Measurements from ENCODE around the gene CHAC1. TPM values are rescaled to one million over a fixed set of nuclear protein-coding genes. Genes with fewer than 3 reads are reported as not detected.

CHAC1 gene
- total RNA-seq, 1 experiment from 2014 or later: 8.6 TPM

DNA sequence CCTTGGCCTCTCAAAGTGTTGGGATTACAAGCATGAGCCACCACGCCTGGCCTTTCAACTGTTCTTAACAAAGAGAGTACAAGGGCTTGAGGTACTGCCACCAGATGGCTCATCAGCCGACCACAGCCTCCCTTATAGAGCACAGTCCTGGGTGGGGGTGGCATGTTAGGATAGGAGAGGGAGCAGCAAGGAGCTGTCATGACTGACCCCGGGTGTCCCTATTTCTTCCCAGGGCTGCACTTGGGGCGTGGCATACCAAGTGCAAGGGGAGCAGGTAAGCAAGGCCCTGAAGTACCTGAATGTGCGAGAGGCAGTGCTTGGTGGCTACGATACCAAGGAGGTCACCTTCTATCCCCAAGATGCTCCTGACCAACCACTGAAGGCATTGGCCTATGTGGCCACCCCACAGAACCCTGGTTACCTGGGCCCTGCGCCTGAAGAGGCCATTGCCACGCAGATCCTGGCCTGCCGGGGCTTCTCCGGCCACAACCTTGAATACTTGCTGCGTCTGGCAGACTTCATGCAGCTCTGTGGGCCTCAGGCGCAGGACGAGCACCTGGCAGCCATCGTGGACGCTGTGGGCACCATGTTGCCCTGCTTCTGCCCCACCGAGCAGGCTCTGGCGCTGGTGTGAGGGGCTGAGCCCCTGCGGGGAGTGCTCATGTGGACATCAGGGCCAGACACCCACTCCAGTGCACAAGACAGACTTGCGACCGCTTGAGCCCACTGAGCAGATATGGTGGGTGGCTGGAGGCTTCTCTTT lies 2.1 kb downstream of the CHAC1 start:
- H3K4me3 ChIP-seq: no peak overlapping the region
- BruUV-seq (replicated peaks): no TSS peak
- 0 out of 2 replicates have a peak, but pooled peaks cover 4% of the 10 kb centered on the region for H3K79me2 ChIP-seq (ENCODE audit: low read depth)
- DNase-seq: no peak
- H3K4me1 ChIP-seq (replicated peaks; ENCODE audit: insufficient read depth): peaks cover 15% of the 10 kb centered on the region
- intact Hi-C loops (cut with micrococcal nuclease; ENCODE audit: unreplicated experiment): no loop called here
- CTCF ChIA-PET: interaction anchor here (0.7 kb wide), 1 partner anchor 243 kb away, joined by 3 read pairs; no protein-coding TSS in a partner anchor
- H4K20me1 ChIP-seq (ENCODE audit: insufficient read depth): peaks cover 28% of the 10 kb centered on the region
- no peaks in the 10 kb centered on the region for H3K9me3 ChIP-seq (ENCODE audit: insufficient read depth, low read depth)
- TF ChIP-seq EZH2 (IDR thresholded peaks at IDR 0.05; ENCODE audit: low read depth): no peak
- TF ChIP-seq, protein P1, sequence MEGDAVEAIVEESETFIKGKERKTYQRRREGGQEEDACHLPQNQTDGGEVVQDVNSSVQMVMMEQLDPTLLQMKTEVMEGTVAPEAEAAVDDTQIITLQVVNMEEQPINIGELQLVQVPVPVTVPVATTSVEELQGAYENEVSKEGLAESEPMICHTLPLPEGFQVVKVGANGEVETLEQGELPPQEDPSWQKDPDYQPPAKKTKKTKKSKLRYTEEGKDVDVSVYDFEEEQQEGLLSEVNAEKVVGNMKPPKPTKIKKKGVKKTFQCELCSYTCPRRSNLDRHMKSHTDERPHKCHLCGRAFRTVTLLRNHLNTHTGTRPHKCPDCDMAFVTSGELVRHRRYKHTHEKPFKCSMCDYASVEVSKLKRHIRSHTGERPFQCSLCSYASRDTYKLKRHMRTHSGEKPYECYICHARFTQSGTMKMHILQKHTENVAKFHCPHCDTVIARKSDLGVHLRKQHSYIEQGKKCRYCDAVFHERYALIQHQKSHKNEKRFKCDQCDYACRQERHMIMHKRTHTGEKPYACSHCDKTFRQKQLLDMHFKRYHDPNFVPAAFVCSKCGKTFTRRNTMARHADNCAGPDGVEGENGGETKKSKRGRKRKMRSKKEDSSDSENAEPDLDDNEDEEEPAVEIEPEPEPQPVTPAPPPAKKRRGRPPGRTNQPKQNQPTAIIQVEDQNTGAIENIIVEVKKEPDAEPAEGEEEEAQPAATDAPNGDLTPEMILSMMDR (conservative IDR thresholded peaks at IDR 0.05): no peak
- 0 out of 2 replicates have a peak, but pooled peaks cover 9% of the 10 kb centered on the region for H3K36me3 ChIP-seq (ENCODE audit: low read depth)
- H3K9me2 ChIP-seq (ENCODE audit: insufficient read depth): no peaks in the 10 kb centered on the region
- no peak overlapping the region for H3K27ac ChIP-seq
- H2AFZ ChIP-seq: no peak overlapping the region
- H3F3A ChIP-seq (ENCODE audit: insufficient read depth, low read depth): peaks cover 8% of the 10 kb centered on the region
- H3K4me2 ChIP-seq: peak overlapping the region; percentile 93
- no peaks in the 10 kb centered on the region for H3K27me3 ChIP-seq (ENCODE audit: insufficient read depth, low read depth)
- POLR2A ChIA-PET (ENCODE audit: unreplicated experiment): no interaction called here

DNA sequence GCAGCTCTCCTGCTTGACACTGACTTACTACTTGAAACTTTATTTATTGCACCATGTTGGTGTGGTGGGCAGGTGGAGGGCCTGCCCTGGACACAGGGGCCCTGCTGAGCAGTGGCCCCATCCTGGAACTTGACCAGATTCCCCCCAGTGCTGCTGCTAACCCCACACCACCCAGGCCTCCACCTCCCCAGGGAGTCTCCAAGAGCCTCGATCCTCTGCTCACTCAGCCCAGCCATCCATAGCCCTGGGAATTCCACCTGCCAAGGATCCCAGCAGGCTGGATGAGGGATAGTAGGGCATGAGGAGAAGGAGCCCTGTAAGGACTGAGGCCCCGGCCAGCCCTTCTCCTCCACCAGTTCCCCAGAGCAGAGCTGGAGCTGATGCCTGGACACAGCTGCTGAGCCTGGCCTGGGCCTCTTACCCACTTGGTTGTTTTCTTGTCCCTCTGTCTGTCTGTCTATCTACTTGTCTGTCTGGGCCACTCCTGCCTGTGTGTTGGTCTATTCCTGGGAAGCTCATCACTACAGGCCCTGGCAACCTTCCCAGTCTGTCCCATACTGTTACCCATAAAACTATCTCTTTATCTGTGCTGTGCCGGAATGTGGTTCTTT lies 2.8 kb downstream of the CHAC1 start:
- no peak for DNase-seq
- ChIA-PET POLR2A (ENCODE audit: unreplicated experiment) (interaction anchor here (0.5 kb wide), 1 partner anchor 223 kb away, joined by 14 read pairs; no protein-coding TSS in a partner anchor), CTCF (no interaction called here)
- Histone ChIP-seq H3K4me3 (no peak overlapping the region), H3F3A (ENCODE audit: insufficient read depth, low read depth) (peaks cover 8% of the 10 kb centered on the region), H3K9me3 (ENCODE audit: insufficient read depth, low read depth) (no peaks in the 10 kb centered on the region), H3K27me3 (ENCODE audit: insufficient read depth, low read depth) (no peaks in the 10 kb centered on the region), H3K79me2 (ENCODE audit: low read depth) (0 out of 2 replicates have a peak, but pooled peaks cover 4% of the 10 kb centered on the region), H2AFZ (no peak overlapping the region), H3K4me2 (peak overlapping the region; percentile 93; the same call in 1 of the 2 replicates), H3K9me2 (ENCODE audit: insufficient read depth) (no peaks in the 10 kb centered on the region), H3K27ac (no peak overlapping the region), H4K20me1 (ENCODE audit: insufficient read depth) (peaks cover 28% of the 10 kb centered on the region), H3K4me1 (replicated peaks; ENCODE audit: insufficient read depth) (peaks cover 22% of the 10 kb centered on the region), H3K36me3 (ENCODE audit: low read depth) (0 out of 2 replicates have a peak, but pooled peaks cover 9% of the 10 kb centered on the region)
- BruUV-seq (replicated peaks): no TSS peak
- intact Hi-C loops (cut with micrococcal nuclease; ENCODE audit: unreplicated experiment): no loop called here
- TF ChIP-seq, protein P1 (conservative IDR thresholded peaks at IDR 0.05): no peak
- no peak for TF ChIP-seq EZH2 (IDR thresholded peaks at IDR 0.05; ENCODE audit: low read depth)

DNA sequence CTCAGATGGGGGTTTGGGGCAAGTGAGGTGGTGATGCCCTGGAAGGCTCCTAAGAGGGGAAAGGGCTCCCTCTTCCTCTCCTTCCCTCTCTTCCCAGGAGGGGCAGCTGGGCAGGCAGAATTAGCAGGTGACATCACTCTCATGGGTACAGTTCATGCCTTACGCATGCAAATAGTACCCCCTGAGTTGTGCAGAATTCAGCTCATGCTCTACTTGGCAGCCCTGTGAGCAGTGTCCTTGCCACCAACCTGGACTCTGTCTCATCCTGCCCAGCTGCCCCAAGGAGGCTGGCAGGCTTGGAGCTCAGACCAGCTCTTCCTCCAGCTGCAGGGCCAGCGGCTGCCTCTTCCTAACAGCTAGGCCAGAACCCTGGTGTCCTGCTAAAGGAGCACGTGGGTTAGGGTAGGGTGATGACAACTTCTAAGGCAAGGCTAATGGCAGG lies 3.3 kb downstream of the CHAC1 start:
- H4K20me1 ChIP-seq (ENCODE audit: insufficient read depth): peaks cover 28% of the 10 kb centered on the region
- H3K9me2 ChIP-seq (ENCODE audit: insufficient read depth): no peaks in the 10 kb centered on the region
- peaks cover 23% of the 10 kb centered on the region for H3K4me1 ChIP-seq (replicated peaks; ENCODE audit: insufficient read depth)
- no peak for TF ChIP-seq EZH2 (IDR thresholded peaks at IDR 0.05; ENCODE audit: low read depth)
- TF ChIP-seq, protein P1 (conservative IDR thresholded peaks at IDR 0.05): no peak
- no peak overlapping the region for H3K4me2 ChIP-seq
- ChIA-PET CTCF (no interaction called here), POLR2A (ENCODE audit: unreplicated experiment) (interaction anchor here (0.5 kb wide), 1 partner anchor 222 kb away, joined by 14 read pairs; no protein-coding TSS in a partner anchor)
- peaks cover 8% of the 10 kb centered on the region for H3F3A ChIP-seq (ENCODE audit: insufficient read depth, low read depth)
- no peak overlapping the region for H2AFZ ChIP-seq
- 0 out of 2 replicates have a peak, but pooled peaks cover 9% of the 10 kb centered on the region for H3K36me3 ChIP-seq (ENCODE audit: low read depth)
- no peaks in the 10 kb centered on the region for H3K9me3 ChIP-seq (ENCODE audit: insufficient read depth, low read depth)
- H3K79me2 ChIP-seq (ENCODE audit: low read depth): 0 out of 2 replicates have a peak, but pooled peaks cover 4% of the 10 kb centered on the region
- DNase-seq: no peak
- H3K4me3 ChIP-seq: no peak overlapping the region
- no peak overlapping the region for H3K27ac ChIP-seq
- BruUV-seq (replicated peaks): no TSS peak
- H3K27me3 ChIP-seq (ENCODE audit: insufficient read depth, low read depth): no peaks in the 10 kb centered on the region
- intact Hi-C loops (cut with micrococcal nuclease; ENCODE audit: unreplicated experiment): no loop called here

All from PC-9 (cell line).